Psoas muscle (tissue), 8 donors: ENCODE results near the gene XYLB. TPM values are rescaled to one million over a fixed set of nuclear protein-coding genes. Genes with fewer than 3 reads are reported as not detected.

Experiments used
- ATAC-seq, 4 donors: fragments of 200-7000 bp; cut with Tn5 transposase; one replicate each; pipeline ENCODE4 v1.9.1; 2020; ENCODE audit warnings: moderate library complexity in 3 of 4, mild to moderate bottlenecking in 2 of 4
- DNase-seq, 2 donors: peaks; one replicate each; pipeline ENCODE4 v3.0.0-alpha.2; 2020
- H3K27ac ChIP-seq: fragments of 200-600 bp; one replicate; pipeline ENCODE4 v1.8.0; 2022
- H3K27me3 ChIP-seq, 3 donors: fragments of 200-600 bp in 1 of 3; one replicate each; pipeline versions ENCODE4 v1.6.1 to v1.8.0; 2013 to 2022; ENCODE audit warnings: low read length in 2 of 3, mild to moderate bottlenecking in 2 of 3, moderate library complexity in 1 of 3; ENCODE audit not compliant: insufficient read depth in 3 of 3
- H3K36me3 ChIP-seq, 2 donors: fragments of 200-600 bp in 1 of 2; one replicate each; pipeline versions ENCODE4 v1.6.1 to v1.8.0; 2013 to 2022; ENCODE audit warnings: low read depth in 1 of 2, mild to moderate bottlenecking in 1 of 2, moderate library complexity in 1 of 2; ENCODE audit not compliant: insufficient read depth in 1 of 2
- H3K4me1 ChIP-seq: fragments of 200-600 bp; one replicate; pipeline ENCODE4 v1.8.0; 2022
- H3K4me3 ChIP-seq: fragments of 200-600 bp; one replicate; pipeline ENCODE4 v1.8.0; 2022; ENCODE audit warnings: mild to moderate bottlenecking
- H3K9me3 ChIP-seq: fragments of 200-600 bp; one replicate; pipeline ENCODE4 v1.8.0; 2022
- WGBS, 3 donors: extraction: QIAGEN DNeasy Blood & Tissue Kit; methylation state at CpG; one replicate each; pipeline versions ENCODE4 v1.1.6 to v1.1.7; 2013; 5-methylcytosine and 5-hydroxymethylcytosine counted together
- intact Hi-C, 2 donors: fragments of 100-400 bp; cut with DNase I; formaldehyde crosslinking; loops; one replicate each; pipeline versions ENCODE4 v1.11.0 to v1.14.2; 2022
- polyA plus RNA-seq, 3 donors: library from polyadenylated mRNA; stranded (reverse); fragments of 200-250 nt; gene quantifications; one replicate each; pipeline ENCODE4 v1.2.3, GENCODE V29; 2013
- total RNA-seq, 4 donors: library from RNA; stranded (reverse); fragmentation: NEBNext Ultra II Directional in 2 of 4; extraction: Animal tissue kit (Norgen Biotek cat#: 25700) in 2 of 4; gene quantifications; one replicate each; pipeline versions ENCODE4 v1.2.1 to v1.2.4, GENCODE V29; 2021 to 2023
- TF ChIP-seq, protein P1 (sequence below): fragments of 200-600 bp; IDR thresholded peaks from one replicate; pipeline ENCODE4 v1.8.0; 2022; ENCODE audit warnings: antibody characterized with exemption
- donor health status: healthy with polysubstance abuse.
- donor health status: DM: no; HTN: no; CAD: no; lungs with moderate emphysema.
- donor health status: Bipolar disorder and iron deficiency.
- donor health status: healthy.
- donor health status: DM: yes; HTN: yes; CAD: no.
- donor health status: DM: no; HTN: no; CAD: no.
- donor health status: DM: no; HTN: no; CAD: no.
- donor health status: DM: yes; HTN: yes; CAD: no.

The XYLB gene
- total and polyA plus RNA-seq, 7 donors: 0.11 to 1.3 (median 0.78) TPM

DNA sequence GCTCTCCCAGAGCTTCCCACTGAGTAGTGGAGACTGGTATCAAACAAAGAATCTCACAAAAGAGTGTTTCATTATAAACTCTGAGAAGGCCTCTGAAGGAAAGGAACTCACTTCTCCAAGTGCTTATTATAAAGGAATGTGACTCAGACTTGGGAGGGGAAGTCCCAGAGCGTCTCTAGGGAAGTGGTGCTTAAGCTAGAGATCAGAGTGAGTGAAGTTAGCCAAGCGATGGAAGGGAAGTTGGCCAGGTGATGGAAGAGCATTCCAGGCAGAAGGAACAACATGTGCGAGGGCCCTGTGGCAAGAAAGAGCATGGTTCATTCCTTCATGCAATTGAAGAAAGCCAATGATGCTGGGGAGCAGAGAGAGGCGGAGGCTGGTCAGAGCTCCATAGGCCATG, 2.3 kb downstream of the XYLB start:
- no peak for DNase-seq
- no peaks in the 10 kb centered on the region for H3K27me3 ChIP-seq
- no peak for ATAC-seq
- WGBS, 3 donors: 79 to 84% (median 83%) methylated on average over 4 of the region's 4 CpGs
- intact Hi-C loops: loop anchor here in 1 of 2 donors (5.0 kb wide), 1 partner anchor 113 kb away; no protein-coding TSS in a partner anchor
- TF ChIP-seq, protein P1, sequence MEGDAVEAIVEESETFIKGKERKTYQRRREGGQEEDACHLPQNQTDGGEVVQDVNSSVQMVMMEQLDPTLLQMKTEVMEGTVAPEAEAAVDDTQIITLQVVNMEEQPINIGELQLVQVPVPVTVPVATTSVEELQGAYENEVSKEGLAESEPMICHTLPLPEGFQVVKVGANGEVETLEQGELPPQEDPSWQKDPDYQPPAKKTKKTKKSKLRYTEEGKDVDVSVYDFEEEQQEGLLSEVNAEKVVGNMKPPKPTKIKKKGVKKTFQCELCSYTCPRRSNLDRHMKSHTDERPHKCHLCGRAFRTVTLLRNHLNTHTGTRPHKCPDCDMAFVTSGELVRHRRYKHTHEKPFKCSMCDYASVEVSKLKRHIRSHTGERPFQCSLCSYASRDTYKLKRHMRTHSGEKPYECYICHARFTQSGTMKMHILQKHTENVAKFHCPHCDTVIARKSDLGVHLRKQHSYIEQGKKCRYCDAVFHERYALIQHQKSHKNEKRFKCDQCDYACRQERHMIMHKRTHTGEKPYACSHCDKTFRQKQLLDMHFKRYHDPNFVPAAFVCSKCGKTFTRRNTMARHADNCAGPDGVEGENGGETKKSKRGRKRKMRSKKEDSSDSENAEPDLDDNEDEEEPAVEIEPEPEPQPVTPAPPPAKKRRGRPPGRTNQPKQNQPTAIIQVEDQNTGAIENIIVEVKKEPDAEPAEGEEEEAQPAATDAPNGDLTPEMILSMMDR: no peak
- H3K4me3 ChIP-seq: no peak overlapping the region
- H3K36me3 ChIP-seq: no peaks in the 10 kb centered on the region
- no peaks in the 10 kb centered on the region for H3K9me3 ChIP-seq
- no peak overlapping the region for H3K27ac ChIP-seq
- H3K4me1 ChIP-seq: peaks cover 5% of the 10 kb centered on the region

DNA sequence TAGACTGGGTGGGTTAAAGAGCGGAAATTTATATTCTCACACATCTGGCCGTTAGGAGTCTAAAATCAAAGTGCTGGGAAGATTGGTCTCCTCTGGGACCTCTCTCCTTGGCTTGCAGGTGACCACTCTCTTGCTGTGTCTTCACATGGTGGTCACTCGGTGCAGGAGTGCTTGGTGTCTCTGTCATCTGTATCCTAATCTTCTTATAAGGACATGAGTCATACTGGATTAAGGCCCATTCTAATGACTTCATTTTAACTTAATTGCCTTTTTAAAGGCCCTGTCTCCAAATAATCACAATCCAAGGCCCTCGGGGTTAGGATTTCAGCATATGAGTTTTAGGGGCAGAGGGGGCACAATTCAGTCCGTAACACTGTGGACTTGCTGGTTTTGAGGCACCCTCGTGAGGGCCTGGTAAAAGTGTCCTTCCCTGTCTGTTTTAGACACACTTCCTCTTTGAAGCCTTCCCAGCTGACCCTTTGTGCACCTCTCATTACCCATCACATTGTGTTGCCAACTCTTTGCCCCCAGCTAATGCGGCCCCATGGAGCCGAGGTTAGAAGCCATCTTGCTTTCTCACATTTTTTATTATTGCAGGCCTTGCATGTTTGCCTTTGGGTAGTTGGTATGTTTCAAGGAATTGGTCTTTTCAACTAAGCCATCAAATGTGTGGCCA, 3.2 kb downstream of the XYLB start:
- 80 to 86% (median 84%) methylated on average over 8 of the region's 8 CpGs for WGBS, 3 donors
- TF ChIP-seq, protein P1: no peak
- no peaks in the 10 kb centered on the region for H3K27me3 ChIP-seq
- intact Hi-C loops: loop anchor here in 1 of 2 donors (5.0 kb wide), 1 partner anchor 112 kb away; no protein-coding TSS in a partner anchor
- ATAC-seq (no peak), DNase-seq (no peak)
- no peak overlapping the region for H3K4me3 ChIP-seq
- no peak overlapping the region for H3K27ac ChIP-seq
- no peaks in the 10 kb centered on the region for H3K9me3 ChIP-seq
- H3K36me3 ChIP-seq: no peaks in the 10 kb centered on the region
- peaks cover 5% of the 10 kb centered on the region for H3K4me1 ChIP-seq

DNA sequence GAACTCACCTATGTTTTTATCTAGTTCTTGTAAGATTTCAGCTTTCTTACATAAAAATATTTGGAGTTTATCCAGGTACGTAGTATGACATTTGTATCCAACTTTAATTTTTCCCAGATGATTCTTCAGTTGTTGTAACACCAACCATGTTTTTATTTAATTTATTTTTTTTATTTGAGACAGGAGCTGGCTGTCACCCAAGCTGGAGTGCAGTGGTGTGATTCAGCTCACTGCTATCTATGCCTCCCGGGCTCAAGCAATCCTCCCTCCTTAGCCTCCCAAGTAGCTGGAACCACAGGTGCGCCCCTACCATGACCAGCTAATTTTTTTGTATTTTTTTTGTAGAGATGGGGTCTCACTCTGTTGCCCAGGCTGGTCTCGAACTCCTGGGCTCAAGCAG, 6.6 kb downstream of the XYLB start:
- Histone ChIP-seq H3K4me3 (no peak overlapping the region), H3K27ac (no peak overlapping the region), H3K36me3 (no peaks in the 10 kb centered on the region), H3K27me3 (no peaks in the 10 kb centered on the region), H3K4me1 (no peaks in the 10 kb centered on the region), H3K9me3 (no peaks in the 10 kb centered on the region)
- TF ChIP-seq, protein P1: no peak
- DNase-seq (no peak), ATAC-seq (no peak)
- WGBS, 3 donors: 84 to 93% (median 87%) methylated on average over 4 of the region's 4 CpGs
- intact Hi-C loops: no loop called here

DNA sequence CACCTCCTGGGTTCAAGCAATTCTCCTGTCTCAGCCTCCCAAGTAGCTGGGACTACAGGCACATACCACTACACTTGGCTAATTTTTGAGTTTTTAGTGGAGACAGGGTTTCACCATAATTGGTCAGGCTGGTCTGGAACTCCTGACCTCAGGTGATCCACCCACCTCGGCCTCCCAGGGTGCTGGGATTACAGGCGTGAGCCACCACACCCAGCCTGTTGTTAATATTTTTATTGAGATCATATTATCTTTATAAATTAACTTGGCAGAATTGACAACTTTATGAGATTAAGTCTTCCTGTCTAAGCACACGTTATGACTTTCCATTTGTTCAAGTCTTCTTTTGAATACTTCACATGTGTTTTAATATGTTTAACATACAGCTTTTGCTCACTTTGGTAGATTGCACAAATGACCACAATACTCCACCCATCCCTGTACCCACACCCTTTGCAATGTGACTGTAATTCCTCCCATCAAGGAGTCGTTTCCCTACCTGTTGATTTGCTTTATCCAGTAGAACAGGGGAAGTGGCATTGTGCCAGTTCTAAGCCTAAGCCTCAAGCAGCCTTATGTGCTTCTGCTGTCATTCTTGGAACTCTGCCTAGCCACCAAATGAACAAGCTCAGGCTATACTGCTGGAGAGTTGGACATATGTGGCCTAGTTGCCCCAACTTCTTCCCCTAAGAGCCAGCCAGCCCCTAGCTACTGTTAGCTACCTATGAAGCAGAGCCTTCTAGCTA, 8.2 kb downstream of the XYLB start:
- H3K36me3 ChIP-seq: no peaks in the 10 kb centered on the region
- TF ChIP-seq, protein P1: no peak
- DNase-seq (no peak), ATAC-seq (no peak)
- no peaks in the 10 kb centered on the region for H3K27me3 ChIP-seq
- WGBS, 3 donors: 76 to 82% (median 76%) methylated on average over 4 of the region's 4 CpGs
- intact Hi-C loops: no loop called here
- no peak overlapping the region for H3K27ac ChIP-seq
- H3K9me3 ChIP-seq: no peaks in the 10 kb centered on the region
- no peak overlapping the region for H3K4me3 ChIP-seq
- no peaks in the 10 kb centered on the region for H3K4me1 ChIP-seq
